22Rv1 (cell line): Measurements from ENCODE around the gene SLC26A2.

Experiments used
- H3K27ac ChIP-seq: fragments of 450-650 bp; 2 replicates; pipeline ENCODE4 v1.5.1; 2017
- CTCF ChIP-seq: fragments of 450-650 bp; IDR thresholded peaks from 2 replicates; pipeline ENCODE4 v1.5.1; 2017; ENCODE audit warnings: mild to moderate bottlenecking
- ZFX ChIP-seq: fragments of 450-650 bp; IDR thresholded peaks from 2 replicates; pipeline ENCODE4 v1.6.1; 2017; ENCODE audit warnings: antibody characterized with exemption, borderline replicate concordance

The SLC26A2 gene

GRCh38 chr5:149917073-149917676 is 43.4 kb upstream of the SLC26A2 start:
- no peak for TF ChIP-seq CTCF
- no peak for TF ChIP-seq ZFX
- H3K27ac ChIP-seq = no peak overlapping the region

- TF ChIP-seq CTCF (no peak), ZFX (no peak)
- no peak overlapping the region for H3K27ac ChIP-seq
Observed at GRCh38 chr5:149921597-149921996, 39.0 kb upstream of the SLC26A2 start.

- no peak overlapping the region for H3K27ac ChIP-seq
- TF ChIP-seq ZFX (no peak), CTCF (no peak)
Observed at GRCh38 chr5:149922950-149923349, 37.6 kb upstream of the SLC26A2 start.

GRCh38 chr5:149924486-149924885 is 36.1 kb upstream of the SLC26A2 start:
- H3K27ac ChIP-seq = no peak overlapping the region

GRCh38 chr5:149930043-149930748 is 30.4 kb upstream of the SLC26A2 start:
- peak overlapping the region; percentile 33; the same call in 1 of the 2 replicates for H3K27ac ChIP-seq
- no peak for TF ChIP-seq CTCF
- TF ChIP-seq ZFX = no peak

More at GRCh38 chr5:149924486-149924885, 36.1 kb upstream of the SLC26A2 start:
- TF ChIP-seq CTCF = no peak
- no peak for TF ChIP-seq ZFX

GRCh38 chr5:149930749-149931574 is 29.6 kb upstream of the SLC26A2 start:
- no peak for TF ChIP-seq CTCF
- no peak for TF ChIP-seq ZFX
- H3K27ac ChIP-seq = peak overlapping the region; percentile 74

GRCh38 chr5:149931992-149932436 is 28.5 kb upstream of the SLC26A2 start:
- TF ChIP-seq ZFX (no peak), CTCF (no peak)
- peak overlapping the region; percentile 74 for H3K27ac ChIP-seq
